ENCODE measurements around the gene SHISA9. TPM values are rescaled to one million over a fixed set of nuclear protein-coding genes. Genes with fewer than 3 reads are reported as not detected.

SHISA9 gene
- polyA plus RNA-seq, 4 donors: 0.19 to 0.75 TPM; not detected in 2

Other genes with a start within 250 kb of the SHISA9 start
- gene CPPED1, start 97.7 kb upstream of the SHISA9 start, polyA plus RNA-seq: 10 to 100 TPM; 15.7 to 34.0 (median 26.9) TPM